ENCODE data around the gene PNMA8B. TPM values are rescaled to one million over a fixed set of nuclear protein-coding genes. Genes with fewer than 3 reads are reported as not detected.

PNMA8B gene
- total RNA-seq, 1 experiment from 2014 or later: 0.75 TPM

DNA sequence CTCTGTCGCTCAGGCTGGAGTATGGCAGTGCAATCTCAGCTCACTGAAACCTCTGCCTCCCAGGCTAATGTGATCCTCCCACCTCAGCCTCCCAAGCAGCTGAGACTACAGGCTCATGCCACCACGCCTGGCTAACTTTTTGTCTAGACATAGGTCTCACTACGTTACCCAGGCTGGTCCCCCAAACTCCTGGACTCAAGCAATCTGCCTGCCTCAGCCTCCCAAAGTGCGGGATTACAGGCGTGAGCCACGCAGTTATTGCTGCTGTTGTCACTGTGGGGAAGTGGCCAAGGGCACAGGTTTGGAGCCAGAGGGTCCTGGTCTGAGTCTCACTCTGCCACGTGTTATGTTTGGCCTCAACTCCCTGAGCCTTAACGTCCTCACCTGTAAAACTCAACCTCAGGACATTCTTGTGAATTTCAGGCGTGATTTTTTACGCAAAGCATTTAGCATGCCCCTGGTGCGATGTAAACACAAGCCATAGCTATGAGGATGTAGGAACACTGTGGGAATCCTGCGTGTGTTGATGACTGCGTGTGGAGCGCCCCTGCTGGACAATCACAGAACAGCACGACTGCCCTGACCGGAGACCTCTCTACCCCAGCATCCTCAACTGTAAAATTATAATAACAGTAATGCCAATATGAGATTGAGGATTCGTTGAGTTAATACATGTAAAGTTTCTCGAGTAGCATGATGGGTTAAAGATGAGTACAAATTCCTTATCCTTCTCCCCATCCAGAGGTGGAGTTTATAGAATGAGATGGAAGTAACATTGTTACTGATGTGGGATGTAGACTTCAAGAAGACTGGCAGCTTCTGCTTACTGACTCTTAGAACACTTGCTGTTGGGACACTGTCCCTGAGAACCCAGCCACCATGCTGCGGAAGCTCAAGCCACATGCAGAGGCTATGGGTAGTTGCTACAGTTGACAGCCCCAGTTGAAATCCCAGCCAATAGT is 41.8 kb upstream of the PNMA8B start:
- Histone ChIP-seq H3K4me1 (ENCODE audit: insufficient read depth, low read length, poor library complexity, severe bottlenecking) (no peaks in the 10 kb centered on the region), H3K27me3 (replicated peaks; ENCODE audit: insufficient read depth, low read depth, low read length, poor library complexity) (no peaks in the 10 kb centered on the region), H3K4me3 (ENCODE audit: low read depth, low read length, poor library complexity, severe bottlenecking) (no peak overlapping the region), H3K9me3 (ENCODE audit: low read depth, low read length, poor library complexity, severe bottlenecking) (no peaks in the 10 kb centered on the region), H3K27ac (ENCODE audit: low read depth, low read length, poor library complexity, severe bottlenecking) (no peak overlapping the region), H3K36me3 (ENCODE audit: insufficient read depth, low read length, poor library complexity, severe bottlenecking) (no peaks in the 10 kb centered on the region)
- peak; percentile 50 for DNase-seq (ENCODE audit: low spot score)
- BruUV-seq (replicated peaks): no TSS peak
- CTCF ChIA-PET: interaction anchor here (0.5 to 1.6 kb wide), 9 partner anchors 8 to 303 kb away, joined by 3 to 7 read pairs (median 4); no protein-coding TSS in a partner anchor
- intact Hi-C loops (cut with micrococcal nuclease; ENCODE audit: unreplicated experiment): no loop called here
- TF ChIP-seq, protein P1, sequence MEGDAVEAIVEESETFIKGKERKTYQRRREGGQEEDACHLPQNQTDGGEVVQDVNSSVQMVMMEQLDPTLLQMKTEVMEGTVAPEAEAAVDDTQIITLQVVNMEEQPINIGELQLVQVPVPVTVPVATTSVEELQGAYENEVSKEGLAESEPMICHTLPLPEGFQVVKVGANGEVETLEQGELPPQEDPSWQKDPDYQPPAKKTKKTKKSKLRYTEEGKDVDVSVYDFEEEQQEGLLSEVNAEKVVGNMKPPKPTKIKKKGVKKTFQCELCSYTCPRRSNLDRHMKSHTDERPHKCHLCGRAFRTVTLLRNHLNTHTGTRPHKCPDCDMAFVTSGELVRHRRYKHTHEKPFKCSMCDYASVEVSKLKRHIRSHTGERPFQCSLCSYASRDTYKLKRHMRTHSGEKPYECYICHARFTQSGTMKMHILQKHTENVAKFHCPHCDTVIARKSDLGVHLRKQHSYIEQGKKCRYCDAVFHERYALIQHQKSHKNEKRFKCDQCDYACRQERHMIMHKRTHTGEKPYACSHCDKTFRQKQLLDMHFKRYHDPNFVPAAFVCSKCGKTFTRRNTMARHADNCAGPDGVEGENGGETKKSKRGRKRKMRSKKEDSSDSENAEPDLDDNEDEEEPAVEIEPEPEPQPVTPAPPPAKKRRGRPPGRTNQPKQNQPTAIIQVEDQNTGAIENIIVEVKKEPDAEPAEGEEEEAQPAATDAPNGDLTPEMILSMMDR (conservative IDR thresholded peaks at IDR 0.05; ENCODE audit: low read depth, low read length): peak; percentile 95
- TF ChIP-seq EZH2 (IDR thresholded peaks at IDR 0.05; ENCODE audit: borderline replicate concordance, low read depth, low read length, poor library complexity, severe bottlenecking): no peak
- POLR2A ChIA-PET (ENCODE audit: low non-redundant PET): no interaction called here

DNA sequence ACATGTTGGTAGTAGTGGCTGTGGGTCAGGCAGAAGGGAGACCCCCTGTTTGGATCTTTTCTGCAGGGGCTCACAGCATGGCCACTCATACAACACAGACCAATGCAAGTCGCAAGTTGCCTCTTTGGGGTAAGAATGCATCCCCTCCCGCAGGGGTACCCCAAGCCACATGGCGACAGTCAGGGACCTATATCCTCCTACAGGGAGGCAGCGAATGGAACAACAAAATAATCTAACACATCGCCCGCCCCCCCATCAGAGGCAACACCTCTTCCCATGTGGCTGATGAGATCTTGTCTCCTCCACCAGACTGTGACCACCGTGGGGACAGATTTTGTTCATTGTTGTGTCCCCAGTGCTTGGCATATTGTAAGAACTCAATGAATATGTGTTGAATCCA is 40.7 kb upstream of the PNMA8B start:
- H3K4me1 ChIP-seq (ENCODE audit: insufficient read depth, low read length, poor library complexity, severe bottlenecking): no peaks in the 10 kb centered on the region
- no peaks in the 10 kb centered on the region for H3K9me3 ChIP-seq (ENCODE audit: low read depth, low read length, poor library complexity, severe bottlenecking)
- ChIA-PET CTCF (interaction anchor here (1.6 kb wide), 1 partner anchor 14 kb away, joined by 6 read pairs; no protein-coding TSS in a partner anchor), POLR2A (ENCODE audit: low non-redundant PET) (no interaction called here)
- no peaks in the 10 kb centered on the region for H3K27me3 ChIP-seq (replicated peaks; ENCODE audit: insufficient read depth, low read depth, low read length, poor library complexity)
- intact Hi-C loops (cut with micrococcal nuclease; ENCODE audit: unreplicated experiment): no loop called here
- no peaks in the 10 kb centered on the region for H3K36me3 ChIP-seq (ENCODE audit: insufficient read depth, low read length, poor library complexity, severe bottlenecking)
- H3K27ac ChIP-seq (ENCODE audit: low read depth, low read length, poor library complexity, severe bottlenecking): no peak overlapping the region
- no peak for TF ChIP-seq EZH2 (IDR thresholded peaks at IDR 0.05; ENCODE audit: borderline replicate concordance, low read depth, low read length, poor library complexity, severe bottlenecking)
- TF ChIP-seq, protein P1 (conservative IDR thresholded peaks at IDR 0.05; ENCODE audit: low read depth, low read length): no peak
- H3K4me3 ChIP-seq (ENCODE audit: low read depth, low read length, poor library complexity, severe bottlenecking): no peak overlapping the region
- no peak for DNase-seq (ENCODE audit: low spot score)
- no TSS peak for BruUV-seq (replicated peaks)

DNA sequence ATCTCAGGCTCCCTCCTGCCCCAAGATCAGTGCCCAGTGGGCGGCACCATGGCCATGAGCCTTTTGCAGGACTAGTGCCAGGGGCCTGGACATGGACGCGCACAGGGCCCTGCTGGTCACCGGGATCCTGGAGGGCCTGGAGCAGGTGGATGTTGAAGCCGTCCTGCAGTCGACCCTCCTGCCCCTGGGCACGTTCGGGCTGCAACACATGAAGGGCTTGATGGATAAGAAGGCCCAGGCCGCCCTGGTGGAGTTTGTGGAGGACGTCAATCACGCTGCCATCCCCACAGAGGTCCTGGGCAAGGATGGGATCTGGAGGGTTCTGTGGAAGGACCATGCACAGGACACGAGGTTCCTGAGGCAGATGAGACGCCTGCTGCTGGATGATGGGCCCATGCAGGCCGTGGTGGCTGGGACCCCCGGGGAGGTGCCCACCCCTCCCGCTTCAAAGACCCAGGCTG is 38.0 kb upstream of the PNMA8B start:
- no peak for DNase-seq (ENCODE audit: low spot score)
- Histone ChIP-seq H3K4me3 (ENCODE audit: low read depth, low read length, poor library complexity, severe bottlenecking) (no peak overlapping the region), H3K9me3 (ENCODE audit: low read depth, low read length, poor library complexity, severe bottlenecking) (no peaks in the 10 kb centered on the region), H3K36me3 (ENCODE audit: insufficient read depth, low read length, poor library complexity, severe bottlenecking) (no peaks in the 10 kb centered on the region), H3K4me1 (ENCODE audit: insufficient read depth, low read length, poor library complexity, severe bottlenecking) (peaks cover 10% of the 10 kb centered on the region), H3K27me3 (replicated peaks; ENCODE audit: insufficient read depth, low read depth, low read length, poor library complexity) (no peaks in the 10 kb centered on the region), H3K27ac (ENCODE audit: low read depth, low read length, poor library complexity, severe bottlenecking) (no peak overlapping the region)
- intact Hi-C loops (cut with micrococcal nuclease; ENCODE audit: unreplicated experiment): no loop called here
- CTCF ChIA-PET: no interaction called here
- POLR2A ChIA-PET (ENCODE audit: low non-redundant PET): no interaction called here
- TF ChIP-seq, protein P1 (conservative IDR thresholded peaks at IDR 0.05; ENCODE audit: low read depth, low read length): no peak
- no peak for TF ChIP-seq EZH2 (IDR thresholded peaks at IDR 0.05; ENCODE audit: borderline replicate concordance, low read depth, low read length, poor library complexity, severe bottlenecking)
- no TSS peak for BruUV-seq (replicated peaks)
